Suprapubic skin (tissue), 4 donors: Measurements from ENCODE around the gene NSG2.

ENCODE experiments used
- CTCF ChIP-seq, 2 donors: fragments of 200-600 bp in 1 of 2; fragments of 450-650 bp in 1 of 2; sonication (generic) in 1 of 2; IDR thresholded peaks; one replicate each; pipeline ENCODE4 v1.5.1; 2016 to 2019; ENCODE audit warnings: antibody characterized with exemption in 2 of 2, mild to moderate bottlenecking in 1 of 2, moderate library complexity in 1 of 2
- EP300 ChIP-seq: sonication (generic); formaldehyde crosslinking; IDR thresholded peaks from one replicate; pipeline ENCODE4 v1.6.1; 2017; ENCODE audit warnings: antibody characterized with exemption
- POLR2A ChIP-seq, 2 donors: fragments of 450-650 bp; IDR thresholded peaks; one replicate each; pipeline ENCODE4 v1.6.1; 2017; ENCODE audit warnings: antibody characterized with exemption in 2 of 2, mild to moderate bottlenecking in 2 of 2, moderate library complexity in 2 of 2
- POLR2AphosphoS5 ChIP-seq, 3 donors: sonication (generic); formaldehyde crosslinking; IDR thresholded peaks; one replicate each; pipeline ENCODE4 v1.6.1; 2017; ENCODE audit warnings: antibody characterized with exemption in 3 of 3

- TF ChIP-seq CTCF (IDR thresholded peaks at IDR 0.05), result no peak
- no peak for TF ChIP-seq POLR2A (IDR thresholded peaks at IDR 0.05)
- no peak for TF ChIP-seq POLR2AphosphoS5 (IDR thresholded peaks at IDR 0.05)
- TF ChIP-seq EP300, result no peak
Measured at GRCh38 chr5:174119468-174119881, 74.0 kb downstream of the NSG2 start.
